Measurements from ENCODE around the gene ZSWIM3.
"Not testable (repeated sequence)": the region's sequence is repeated elsewhere in the genome, so short reads cannot be mapped to it uniquely, and the experiment has no call there.

Gene ZSWIM3

GRCh38 chr20:45890985-45891983, 33.9 kb downstream of the ZSWIM3 start, which contains the start of the genes CTSA and NEURL2:
TSS of gene CTSA (plus strand) at chr20:45891335. CDS start at chr20:45891569, 234 bp downstream.
TSS of gene NEURL2 (minus strand) at chr20:45891208. CDS start at chr20:45890991, 217 bp downstream.
- no peak for FAIRE-seq

DNA sequence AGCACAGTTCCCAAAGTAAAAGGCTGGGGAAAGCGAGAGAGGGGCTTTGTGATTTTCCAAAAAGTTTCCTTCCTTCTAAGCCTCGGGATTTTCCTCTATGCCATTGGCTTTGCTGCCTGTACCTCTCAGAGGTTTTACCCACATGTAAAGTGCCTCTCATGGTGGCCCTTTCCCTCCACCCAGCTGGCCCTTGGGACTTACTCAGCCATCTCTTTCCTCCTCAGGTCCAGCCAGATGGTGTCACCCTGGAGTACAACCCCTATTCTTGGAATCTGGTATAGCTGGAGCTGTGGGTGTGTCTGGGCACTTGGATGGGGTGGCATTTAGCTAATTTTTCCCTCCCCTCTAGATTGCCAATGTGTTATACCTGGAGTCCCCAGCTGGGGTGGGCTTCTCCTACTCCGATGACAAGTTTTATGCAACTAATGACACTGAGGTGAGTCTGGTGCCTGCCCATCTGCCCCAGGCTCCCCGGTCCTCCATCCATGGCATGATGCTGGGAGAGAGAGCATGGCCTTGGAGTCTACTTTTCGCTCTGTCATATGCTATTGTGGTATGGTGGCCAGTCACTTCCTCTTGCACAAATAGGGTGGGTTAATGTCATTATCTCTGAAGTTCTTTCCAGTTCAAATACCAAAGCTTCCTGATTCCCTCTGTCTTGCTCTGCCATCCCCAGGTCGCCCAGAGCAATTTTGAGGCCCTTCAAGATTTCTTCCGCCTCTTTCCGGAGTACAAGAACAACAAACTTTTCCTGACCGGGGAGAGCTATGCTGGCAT, 34.8 kb downstream of the ZSWIM3 start:
- no peak for FAIRE-seq

DNA sequence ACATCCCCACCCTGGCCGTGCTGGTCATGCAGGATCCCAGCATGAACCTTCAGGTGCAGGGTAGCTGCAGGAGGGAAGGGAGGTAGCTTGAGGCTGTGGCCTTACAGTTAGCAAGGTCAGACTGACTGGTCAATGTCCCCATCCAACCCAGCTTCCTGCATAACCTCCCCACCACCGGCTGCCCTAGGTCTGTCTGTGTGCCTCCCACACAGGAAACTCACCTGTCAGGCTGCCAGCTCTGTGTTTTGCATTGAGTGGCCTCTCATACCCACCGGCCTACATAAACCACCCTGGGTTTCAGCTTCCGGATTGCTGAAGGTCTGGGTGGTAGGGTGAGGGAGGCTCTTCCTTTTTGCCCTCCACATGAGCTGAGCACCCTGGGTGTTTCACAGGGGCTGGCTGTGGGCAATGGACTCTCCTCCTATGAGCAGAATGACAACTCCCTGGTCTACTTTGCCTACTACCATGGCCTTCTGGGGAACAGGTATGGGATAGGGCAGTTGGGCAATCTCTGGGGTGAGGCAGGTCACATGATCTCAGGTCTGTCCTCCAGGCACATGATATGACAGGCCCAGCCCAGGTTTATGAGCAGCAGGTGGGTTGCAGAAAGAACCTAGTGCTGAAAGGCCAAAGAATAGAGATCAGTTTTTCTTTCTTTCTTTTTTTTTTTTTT, 35.5 kb downstream of the ZSWIM3 start:
- FAIRE-seq = no peak

DNA sequence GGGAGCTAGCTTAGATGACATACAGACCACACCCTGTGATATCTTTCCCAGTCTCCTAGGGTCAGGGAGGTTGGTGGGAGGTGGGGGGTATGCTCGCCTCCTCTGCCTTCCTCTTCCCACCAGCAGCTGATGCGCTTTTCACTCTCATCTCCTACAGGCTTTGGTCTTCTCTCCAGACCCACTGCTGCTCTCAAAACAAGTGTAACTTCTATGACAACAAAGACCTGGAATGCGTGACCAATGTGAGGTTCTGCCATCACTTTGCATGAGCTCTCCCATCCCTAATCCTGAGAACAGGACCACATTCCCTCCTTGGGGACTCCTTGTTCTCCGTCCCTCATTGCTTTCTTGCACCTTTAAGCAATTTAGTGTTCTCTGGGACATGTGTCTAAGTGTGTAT, 36.4 kb downstream of the ZSWIM3 start:
- FAIRE-seq = no peak

- FAIRE-seq = no peak
Measured at GRCh38 chr20:45894797-45895196, 37.4 kb downstream of the ZSWIM3 start.

- FAIRE-seq = no peak
Measured at GRCh38 chr20:45896641-45897161, 39.3 kb downstream of the ZSWIM3 start.

GRCh38 chr20:45897289-45897688, 39.9 kb downstream of the ZSWIM3 start:
- no peak for FAIRE-seq

- no peak for FAIRE-seq
Measured at GRCh38 chr20:45897692-45898091, 40.3 kb downstream of the ZSWIM3 start.

DNA sequence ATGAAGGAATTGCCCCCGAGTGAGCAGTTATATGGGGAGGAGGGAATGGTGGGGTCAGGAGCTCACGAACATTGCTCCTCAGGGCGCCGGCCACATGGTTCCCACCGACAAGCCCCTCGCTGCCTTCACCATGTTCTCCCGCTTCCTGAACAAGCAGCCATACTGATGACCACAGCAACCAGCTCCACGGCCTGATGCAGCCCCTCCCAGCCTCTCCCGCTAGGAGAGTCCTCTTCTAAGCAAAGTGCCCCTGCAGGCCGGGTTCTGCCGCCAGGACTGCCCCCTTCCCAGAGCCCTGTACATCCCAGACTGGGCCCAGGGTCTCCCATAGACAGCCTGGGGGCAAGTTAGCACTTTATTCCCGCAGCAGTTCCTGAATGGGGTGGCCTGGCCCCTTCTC, 40.9 kb downstream of the ZSWIM3 start:
- no peak for FAIRE-seq

- FAIRE-seq = no peak
Measured at GRCh38 chr20:45899046-45899835, 41.8 kb downstream of the ZSWIM3 start.

- FAIRE-seq = not testable (repeated sequence)
Measured at GRCh38 chr20:45901332-45901731, 43.9 kb downstream of the ZSWIM3 start.

DNA sequence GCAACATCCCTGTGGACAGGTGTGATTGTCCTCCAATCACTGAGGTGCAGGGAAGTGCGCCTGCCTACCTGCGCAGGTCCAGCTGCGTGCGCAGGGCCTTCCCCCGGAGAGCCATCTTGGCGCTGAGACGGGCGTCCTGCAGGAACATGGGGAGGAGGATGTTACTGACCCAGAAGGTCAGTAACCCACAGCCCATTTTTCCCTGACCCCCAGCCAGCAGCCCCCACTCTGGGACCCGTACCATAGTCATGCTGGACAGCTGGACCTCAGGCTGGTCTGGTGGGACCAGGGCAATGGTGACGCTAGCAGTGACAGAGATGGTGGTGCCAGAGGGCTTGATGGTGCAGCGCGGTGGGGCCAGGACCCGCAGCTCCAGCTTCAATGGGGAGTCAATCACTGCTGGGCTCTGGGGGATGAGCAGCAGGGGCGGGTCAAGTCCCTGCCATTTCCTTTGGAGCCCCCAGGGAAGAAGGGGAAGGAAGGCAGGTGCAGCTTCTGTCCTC, 44.8 kb downstream of the ZSWIM3 start:
- FAIRE-seq = no peak

GRCh38 chr20:45904583-45905504, 47.4 kb downstream of the ZSWIM3 start:
- no peak for FAIRE-seq

DNA sequence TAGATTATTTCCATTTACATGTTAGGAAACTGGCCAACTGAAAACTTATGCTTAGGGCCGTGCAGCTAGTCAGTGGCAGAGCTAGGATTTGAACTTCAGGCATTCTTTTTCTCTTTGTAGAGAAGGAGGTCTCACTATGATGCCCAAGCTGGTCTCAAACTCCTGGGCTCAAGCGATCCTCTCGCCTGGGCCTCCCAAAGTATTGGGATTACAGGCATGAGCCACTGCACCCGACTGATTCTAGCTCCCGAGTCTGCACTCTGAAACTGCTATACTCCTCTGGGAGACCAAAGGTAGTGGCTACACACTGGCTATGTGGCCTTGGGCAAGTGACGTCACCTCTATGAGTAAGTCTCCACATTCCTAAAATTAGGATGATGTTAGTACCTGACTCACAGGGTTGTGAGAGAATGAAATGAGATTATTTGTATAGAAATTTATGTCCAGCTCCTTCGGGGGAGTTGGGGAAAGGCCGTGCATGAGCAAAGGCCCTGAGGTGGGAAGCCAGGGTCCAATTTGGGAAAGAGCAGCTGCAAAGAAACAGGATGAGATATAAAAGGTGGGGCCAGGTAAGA, 48.2 kb downstream of the ZSWIM3 start:
- no peak for FAIRE-seq

DNA sequence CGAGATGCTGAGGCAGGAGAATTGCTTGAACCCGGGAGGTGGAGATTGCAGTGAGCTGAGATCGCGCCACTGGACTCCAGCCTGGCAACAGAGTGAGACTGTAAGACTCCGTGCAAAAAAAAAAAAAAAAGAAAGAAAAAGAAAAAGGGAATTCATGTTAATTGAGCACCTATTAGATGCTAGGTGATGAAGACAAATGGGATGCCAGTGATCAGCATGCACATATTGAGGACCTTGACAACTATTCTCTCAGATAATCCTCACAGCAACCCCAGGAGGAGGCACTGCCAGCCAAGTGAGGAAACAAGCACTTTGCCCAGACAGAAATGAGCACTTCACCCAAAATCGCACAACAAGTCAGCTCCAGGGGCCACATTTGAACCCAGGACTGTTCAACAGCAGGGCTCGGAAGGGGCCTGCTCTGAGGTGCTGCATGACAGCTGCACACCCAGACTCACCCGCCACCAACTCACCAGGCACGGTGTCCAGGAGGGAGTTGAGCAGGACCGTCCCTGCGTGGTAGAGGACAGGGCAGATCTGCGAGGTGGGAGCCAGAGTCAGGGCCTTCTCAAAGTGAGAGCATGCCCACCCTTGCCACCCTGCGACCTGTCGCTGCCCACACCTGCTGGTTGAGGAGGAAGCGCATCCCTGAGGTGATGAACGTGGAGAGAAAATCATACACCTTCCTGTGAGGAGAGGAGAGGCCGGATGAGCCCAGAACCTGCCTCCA, 50.0 kb downstream of the ZSWIM3 start:
- FAIRE-seq = no peak

DNA sequence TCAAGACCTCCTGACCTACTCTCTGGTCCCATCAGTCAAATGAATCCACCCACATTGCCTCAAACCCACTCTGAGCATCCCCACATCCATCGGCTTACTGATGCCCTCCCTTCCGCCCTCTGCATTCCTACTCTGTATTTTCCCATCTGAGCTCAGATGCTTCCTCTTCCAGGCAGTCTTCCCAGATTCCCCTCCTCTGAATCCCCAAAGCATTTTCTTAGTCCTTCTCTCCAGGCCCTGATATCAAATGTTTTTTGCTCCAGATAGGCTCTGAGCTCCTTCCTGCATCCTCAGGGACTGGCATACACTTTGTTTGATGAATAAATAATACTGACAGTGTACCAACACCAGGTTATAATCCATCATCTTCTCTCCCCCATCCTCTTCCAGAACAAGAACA, 50.7 kb downstream of the ZSWIM3 start:
- no peak for FAIRE-seq

DNA sequence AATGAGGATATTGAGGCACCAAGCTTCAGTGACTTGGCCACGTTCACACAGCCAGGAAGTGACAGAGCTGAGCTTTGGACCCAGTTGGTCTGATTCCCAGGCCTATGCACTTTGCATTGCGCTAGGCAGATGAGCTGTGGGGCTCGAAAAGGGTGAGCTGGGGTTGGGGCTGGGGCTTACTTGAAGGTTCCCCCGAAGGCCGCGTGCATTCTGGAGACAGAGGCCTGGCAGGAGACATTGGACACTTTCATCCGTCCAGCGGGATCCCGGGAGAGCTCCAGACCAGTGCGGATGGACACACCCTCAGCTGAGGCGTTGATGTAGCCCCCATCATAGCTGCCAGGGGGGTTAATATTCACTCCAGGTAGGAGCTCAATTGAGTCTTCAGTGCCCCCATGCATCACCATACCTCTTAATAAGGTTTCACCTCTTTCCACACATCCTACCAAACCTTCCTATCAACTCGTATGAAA, 52.0 kb downstream of the ZSWIM3 start:
- no peak for FAIRE-seq

GRCh38 chr20:45909817-45910669, 52.6 kb downstream of the ZSWIM3 start:
- FAIRE-seq = no peak
